GM15510 (cell line): ENCODE data around the gene TPO.

Experiments used
- POLR2A ChIP-seq: IDR thresholded peaks from 3 replicates; pipeline ENCODE4 v1.6.1; 2011; ENCODE audit warnings: borderline replicate concordance; ENCODE audit not compliant: insufficient read length; ENCODE audit errors: extremely low read depth

TPO gene

GRCh38 chr2:1553671-1554295, 140.5 kb downstream of the TPO start:
- TF ChIP-seq POLR2A: no peak

GRCh38 chr2:1556286-1556685, 143.0 kb downstream of the TPO start:
- no peak for TF ChIP-seq POLR2A

GRCh38 chr2:1556776-1557466, 143.7 kb downstream of the TPO start:
- no peak for TF ChIP-seq POLR2A

GRCh38 chr2:1557467-1557820, 144.2 kb downstream of the TPO start:
- TF ChIP-seq POLR2A: no peak

GRCh38 chr2:1559589-1560175, 146.4 kb downstream of the TPO start:
- TF ChIP-seq POLR2A: no peak

- TF ChIP-seq POLR2A: no peak
These were observed 148.0 kb downstream of the TPO start for GRCh38 chr2:1561259-1561658.

- no peak for TF ChIP-seq POLR2A
These were observed 148.7 kb downstream of the TPO start for GRCh38 chr2:1561811-1562421.

GRCh38 chr2:1563084-1563857, 150.0 kb downstream of the TPO start:
- TF ChIP-seq POLR2A: no peak

- no peak for TF ChIP-seq POLR2A
These were observed 151.0 kb downstream of the TPO start for GRCh38 chr2:1563943-1564891.

- no peak for TF ChIP-seq POLR2A
These were observed 154.5 kb downstream of the TPO start for GRCh38 chr2:1567556-1568344.

GRCh38 chr2:1569879-1570450, 156.7 kb downstream of the TPO start:
- no peak for TF ChIP-seq POLR2A

- no peak for TF ChIP-seq POLR2A
These were observed 158.5 kb downstream of the TPO start for GRCh38 chr2:1571477-1572417.
